Stomach (tissue), 9 donors: ENCODE data around the gene GDF15. TPM values are rescaled to one million over a fixed set of nuclear protein-coding genes. Genes with fewer than 3 reads are reported as not detected.
"Not testable (repeated sequence)": the region's sequence is repeated elsewhere in the genome, so short reads cannot be mapped to it uniquely, and the experiment has no call there.

Experiments used
- DNase-seq, 2 donors: peaks; one replicate each; pipeline versions ENCODE4 v3.0.0 to v3.0.0-alpha.2; 2013 to 2019
- H3K27ac ChIP-seq, 5 donors: fragments of 200-600 bp in 4 of 5; sonication (generic) in 4 of 5; one replicate each; pipeline ENCODE4 v1.5.1; 2013 to 2019; ENCODE audit warnings: mild to moderate bottlenecking in 1 of 5, moderate library complexity in 1 of 5
- H3K27me3 ChIP-seq, 3 donors: fragments of 200-600 bp; sonication (generic); one replicate each; pipeline ENCODE4 v1.5.1; 2017 to 2019; ENCODE audit warnings: mixed run types in 1 of 3
- H3K36me3 ChIP-seq, 4 donors: fragments of 200-600 bp; sonication (generic); 1 replicate in 3 of 4; 2 replicates in 1 of 4; pipeline ENCODE4 v1.5.1; 2016 to 2019
- H3K4me1 ChIP-seq, 4 donors: fragments of 200-600 bp; sonication (generic); one replicate each; pipeline ENCODE4 v1.5.1; 2016 to 2019
- H3K4me3 ChIP-seq, 4 donors: fragments of 200-600 bp; sonication (generic) in 3 of 4; one replicate each; pipeline ENCODE4 v1.5.1; 2016 to 2019; ENCODE audit warnings: mild to moderate bottlenecking in 1 of 4
- H3K9me3 ChIP-seq, 4 donors: fragments of 200-600 bp; sonication (generic); one replicate each; pipeline ENCODE4 v1.5.1; 2016 to 2019
- CTCF ChIP-seq, 7 experiments: fragments of 450-650 bp in 4 of 7; fragments of 200-600 bp in 3 of 7; sonication (generic) in 3 of 7; IDR thresholded peaks; one replicate each; pipeline ENCODE4 v1.5.1; 2016 to 2019; ENCODE audit warnings: antibody characterized with exemption in 7 of 7, control low read depth in 2 of 7, mild to moderate bottlenecking in 1 of 7
- EP300 ChIP-seq: sonication (generic); formaldehyde crosslinking; IDR thresholded peaks from one replicate; pipeline ENCODE4 v1.6.1; 2017; ENCODE audit warnings: antibody characterized with exemption
- POLR2A ChIP-seq, 4 donors: fragments of 450-650 bp; IDR thresholded peaks; one replicate each; pipeline ENCODE4 v1.6.1; 2016; ENCODE audit warnings: antibody characterized with exemption in 4 of 4, control low read depth in 2 of 4, mild to moderate bottlenecking in 1 of 4, moderate library complexity in 1 of 4
- POLR2AphosphoS5 ChIP-seq, 3 donors: sonication (generic); formaldehyde crosslinking; IDR thresholded peaks; one replicate each; pipeline ENCODE4 v1.6.1; 2016; ENCODE audit warnings: antibody characterized with exemption in 3 of 3
- WGBS, 5 donors: extraction: QIAGEN DNeasy Blood & Tissue Kit in 3 of 5; methylation state at CpG; one replicate each; pipeline versions ENCODE4 v1.1.5 to v1.1.7; 2013 to 2018; 5-methylcytosine and 5-hydroxymethylcytosine counted together
- intact Hi-C: fragments of 100-400 bp; cut with DNase I; formaldehyde crosslinking; loops from one replicate; pipeline ENCODE4 v1.15.1; 2023; ENCODE audit warnings: low total_unique reads
- polyA plus RNA-seq, 3 donors: library from polyadenylated mRNA; stranded (reverse); fragments of 200-250 nt; gene quantifications; one replicate each; pipeline ENCODE4 v1.2.3, GENCODE V29; 2013
- total RNA-seq, 5 donors: library from RNA; depleted of rRNA; stranded (reverse); fragments of >200 nt; gene quantifications; one replicate each; pipeline versions ENCODE4 v1.1.0 to v1.2.3, GENCODE V29; 2014 to 2016
- donor health status: healthy with polysubstance abuse.
- donor health status: Bipolar disorder and iron deficiency.
- donor health status: healthy.

The GDF15 gene
- total and polyA plus RNA-seq, 8 donors: 14.2 to 134 (median 45.7) TPM

GRCh38 chr19:18349524-18350128, 36.3 kb upstream of the GDF15 start:
- peaks cover 0 to 58% (median 41%) of the 10 kb centered on the region in 4 donors for H3K36me3 ChIP-seq
- H3K9me3 ChIP-seq: no peaks in the 10 kb centered on the region
- no peak overlapping the region for H3K27ac ChIP-seq
- no peak overlapping the region for H3K4me3 ChIP-seq
- intact Hi-C loops: loop anchor here (5.0 to 10.0 kb wide), 2 partner anchors 45 to 63 kb away; partner anchors contain the start of gene LRRC25
- WGBS, 5 donors: 41 to 49% (median 42%) methylated on average over 12 of the region's 12 CpGs
- peak; percentile 67 to 74 for DNase-seq
- peak in 5 of 7 experiments; percentile 58 to 85 (median 77) for TF ChIP-seq CTCF (IDR thresholded peaks at IDR 0.05)
- no peak for TF ChIP-seq EP300
- peak in 1 of 3 donors; percentile 52 for TF ChIP-seq POLR2AphosphoS5 (IDR thresholded peaks at IDR 0.05)
- TF ChIP-seq POLR2A (IDR thresholded peaks at IDR 0.05): no peak
- no peaks in the 10 kb centered on the region for H3K27me3 ChIP-seq
- peaks cover 6 to 25% (median 15%) of the 10 kb centered on the region in 4 donors for H3K4me1 ChIP-seq

- peaks cover 0 to 17% (median 10%) of the 10 kb centered on the region in 4 donors for H3K4me1 ChIP-seq
- H3K9me3 ChIP-seq: no peaks in the 10 kb centered on the region
- DNase-seq: no peak
- TF ChIP-seq POLR2A (IDR thresholded peaks at IDR 0.05) (no peak), POLR2AphosphoS5 (IDR thresholded peaks at IDR 0.05) (no peak), CTCF (IDR thresholded peaks at IDR 0.05) (no peak), EP300 (no peak)
- H3K36me3 ChIP-seq: peaks cover 0 to 56% (median 43%) of the 10 kb centered on the region in 4 donors
- 82 to 92% (median 86%) methylated on average over 9 of the region's 9 CpGs for WGBS, 5 donors
- no peak overlapping the region for H3K27ac ChIP-seq
- no peak overlapping the region for H3K4me3 ChIP-seq
- H3K27me3 ChIP-seq: no peaks in the 10 kb centered on the region
- intact Hi-C loops: loop anchor here (5.0 kb wide), 1 partner anchor 62 kb away; no protein-coding TSS in a partner anchor
Measured at GRCh38 chr19:18350490-18350889, 35.5 kb upstream of the GDF15 start.

GRCh38 chr19:18351544-18351943, 34.4 kb upstream of the GDF15 start:
- intact Hi-C loops: loop anchor here (5.0 kb wide), 1 partner anchor 61 kb away; no protein-coding TSS in a partner anchor
- peaks cover 0 to 10% (median 5%) of the 10 kb centered on the region in 4 donors for H3K4me1 ChIP-seq
- peaks cover 9 to 60% (median 53%) of the 10 kb centered on the region in 4 donors for H3K36me3 ChIP-seq
- H3K27me3 ChIP-seq: no peaks in the 10 kb centered on the region
- no peaks in the 10 kb centered on the region for H3K9me3 ChIP-seq
- H3K27ac ChIP-seq: no peak overlapping the region
- DNase-seq: no peak
- 90 to 96% (median 94%) methylated on average over 7 of the region's 7 CpGs for WGBS, 5 donors
- H3K4me3 ChIP-seq: no peak overlapping the region
- TF ChIP-seq POLR2AphosphoS5 (IDR thresholded peaks at IDR 0.05) (no peak), EP300 (no peak), POLR2A (IDR thresholded peaks at IDR 0.05) (no peak), CTCF (IDR thresholded peaks at IDR 0.05) (no peak)

GRCh38 chr19:18353378-18354005, 32.5 kb upstream of the GDF15 start:
- TF ChIP-seq CTCF (IDR thresholded peaks at IDR 0.05): no peak
- no peak for DNase-seq
- intact Hi-C loops: loop anchor here (5.0 kb wide), 1 partner anchor 59 kb away; no protein-coding TSS in a partner anchor

GRCh38 chr19:18354743-18355142, 31.2 kb upstream of the GDF15 start:
- not testable (repeated sequence) for H3K9me3 ChIP-seq, H3K27me3 ChIP-seq, DNase-seq, H3K4me1 ChIP-seq, H3K4me3 ChIP-seq, H3K27ac ChIP-seq
- 92 to 98% (median 94%) methylated on average over 7 of the region's 7 CpGs for WGBS, 5 donors
- intact Hi-C loops: loop anchor here (5.0 kb wide), 1 partner anchor 58 kb away; no protein-coding TSS in a partner anchor
- peaks cover 34 to 75% (median 66%) of the 10 kb centered on the region in 4 donors for H3K36me3 ChIP-seq

More at GRCh38 chr19:18353378-18354005, 32.5 kb upstream of the GDF15 start:
- 92 to 96% (median 95%) methylated on average over 8 of the region's 8 CpGs for WGBS, 5 donors
- Histone ChIP-seq H3K9me3 (no peaks in the 10 kb centered on the region), H3K4me1 (peaks cover 0 to 12% (median 8%) of the 10 kb centered on the region in 4 donors), H3K4me3 (no peak overlapping the region), H3K27ac (no peak overlapping the region), H3K27me3 (no peaks in the 10 kb centered on the region), H3K36me3 (peaks cover 24 to 65% (median 61%) of the 10 kb centered on the region in 4 donors)
